GM21737 (cell line): ENCODE data around the gene CELF2.
"Not testable (repeated sequence)": the region's sequence is repeated elsewhere in the genome, so short reads cannot be mapped to it uniquely, and the experiment has no call there.

ENCODE experiments used
- ATAC-seq: cut with Tn5 transposase; IDR thresholded peaks from one replicate; pipeline ENCODE4 v1.9.1; 2021; ENCODE audit warnings: mild to moderate bottlenecking, moderate library complexity; ENCODE audit not compliant: unreplicated experiment

Gene CELF2

DNA sequence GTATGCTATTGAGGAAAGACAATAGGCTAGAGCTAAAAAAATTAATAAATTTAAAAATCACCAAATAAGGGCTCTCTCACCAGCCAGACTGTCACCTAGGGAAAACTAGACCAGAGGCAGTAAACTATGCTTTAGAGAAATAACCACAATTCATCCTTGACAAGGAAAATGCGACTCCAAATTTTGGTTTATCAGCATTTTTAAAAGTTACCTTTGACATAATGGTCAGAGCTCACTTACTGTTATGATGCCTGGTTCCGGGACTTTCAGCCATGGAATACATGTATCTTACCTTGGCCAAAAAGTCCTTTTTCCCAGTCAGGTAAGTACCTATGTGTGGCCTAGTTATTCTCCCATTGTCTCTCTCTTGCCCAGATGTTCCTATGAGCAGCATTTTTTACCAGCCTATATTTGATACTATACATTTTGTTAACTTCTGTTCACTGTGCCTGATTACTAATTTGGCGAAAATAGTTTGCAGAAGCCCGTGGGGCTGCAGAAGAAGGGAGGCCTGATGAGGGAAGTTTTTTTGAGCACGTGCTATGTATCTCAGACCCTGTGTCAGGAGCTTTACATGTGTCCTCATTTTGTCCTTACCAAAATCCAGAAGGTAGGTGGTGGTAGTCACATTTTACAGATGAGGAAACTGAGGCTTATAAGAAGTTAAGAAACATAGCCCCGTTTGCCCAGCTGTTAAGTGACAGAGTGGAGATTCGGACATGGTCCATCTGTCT lies 149.7 kb downstream of the CELF2 start:
- ATAC-seq = no peak

GRCh38 chr10:11168423-11169090 lies 150.9 kb downstream of the CELF2 start:
- no peak for ATAC-seq

GRCh38 chr10:11169976-11170375 lies 152.3 kb downstream of the CELF2 start:
- no peak for ATAC-seq

DNA sequence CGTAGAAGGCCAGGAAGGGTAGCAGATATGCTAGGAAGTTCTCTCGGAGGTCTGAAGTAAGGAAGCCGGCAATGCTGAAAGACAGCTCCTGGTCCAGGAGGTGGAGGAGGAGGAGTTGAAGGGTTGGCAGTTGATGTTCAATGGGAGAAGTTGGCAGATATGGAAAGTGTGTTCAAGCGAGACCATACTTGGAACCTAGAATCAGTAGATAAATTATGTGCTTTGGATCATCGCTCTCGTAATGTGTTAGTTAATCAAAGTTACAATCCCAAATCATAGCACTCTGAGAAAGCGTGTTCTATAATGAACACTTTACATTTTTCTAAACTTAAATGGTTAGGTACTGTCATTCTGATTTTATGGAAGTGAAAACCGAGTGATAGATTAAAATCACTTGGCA lies 152.9 kb downstream of the CELF2 start:
- no peak for ATAC-seq

GRCh38 chr10:11170993-11171851 lies 153.6 kb downstream of the CELF2 start:
- ATAC-seq = no peak

GRCh38 chr10:11173042-11173441 lies 155.4 kb downstream of the CELF2 start:
- no peak for ATAC-seq

- ATAC-seq = peak; percentile 34
Measured at GRCh38 chr10:11175823-11176243, 158.2 kb downstream of the CELF2 start.

DNA sequence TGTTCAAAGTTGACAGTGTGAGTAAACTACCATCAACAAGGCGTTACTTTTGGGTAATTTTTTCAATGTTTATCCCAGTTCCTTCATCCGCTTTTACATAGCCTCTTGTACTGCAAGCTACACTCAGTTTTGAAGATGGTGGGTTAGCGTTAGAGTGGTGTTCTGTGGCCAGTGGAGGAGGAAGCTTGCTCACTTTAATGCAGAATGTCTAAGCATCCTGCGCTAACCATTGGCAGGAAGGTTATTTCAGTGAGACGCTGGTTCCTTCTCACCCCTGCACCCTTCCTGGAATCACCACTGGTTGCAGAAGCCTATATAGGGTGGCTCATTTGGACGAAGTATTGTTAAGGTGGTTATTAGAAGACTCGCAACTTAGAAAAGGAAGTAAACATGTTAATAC lies 159.1 kb downstream of the CELF2 start:
- ATAC-seq = no peak

DNA sequence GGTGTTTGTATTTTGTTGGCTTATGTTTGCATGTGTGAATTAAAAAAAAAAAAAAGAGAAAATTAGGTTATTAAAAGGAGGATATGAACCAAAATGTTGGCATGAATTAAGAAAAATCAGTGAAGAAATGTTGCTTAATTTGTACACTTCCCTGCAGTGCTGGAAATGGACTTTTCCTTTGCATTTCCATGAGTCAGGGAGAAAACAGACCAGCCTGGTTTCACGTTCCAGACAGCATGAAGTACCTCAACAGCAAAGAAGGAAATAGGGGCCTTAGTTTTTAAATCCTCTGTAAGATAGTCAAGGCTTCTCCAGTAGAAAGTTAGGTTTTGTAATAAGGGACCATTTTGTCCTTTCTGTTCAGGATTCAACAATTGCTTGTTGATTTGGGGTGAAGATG lies 159.7 kb downstream of the CELF2 start:
- ATAC-seq = no peak

DNA sequence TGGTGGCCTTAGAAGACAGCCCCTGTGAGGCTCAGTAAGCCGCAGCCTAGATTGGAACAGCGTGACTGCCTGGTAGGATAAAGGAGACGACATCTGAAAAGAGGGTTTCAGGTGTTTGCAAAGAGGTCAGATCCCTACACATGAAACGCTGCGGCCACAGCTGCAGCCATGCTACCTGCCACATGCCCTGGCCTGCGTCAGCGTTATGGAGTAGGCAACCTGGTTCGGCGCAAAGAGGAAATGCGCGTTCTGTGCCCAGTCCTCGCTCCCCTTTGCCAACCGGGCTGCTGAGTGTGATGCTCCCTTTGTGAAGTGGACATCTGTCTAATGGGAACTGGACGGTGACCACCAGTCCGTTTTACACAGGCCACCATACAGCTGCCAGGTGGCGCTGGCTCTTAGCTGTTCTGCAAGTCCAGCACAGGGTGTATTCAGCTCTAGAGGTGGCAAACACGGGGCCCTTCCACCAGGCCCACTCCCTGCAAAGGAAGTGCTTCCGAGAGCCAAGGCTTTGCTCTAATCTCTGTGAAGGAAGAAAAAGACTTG lies 160.3 kb downstream of the CELF2 start:
- peak; percentile 16 for ATAC-seq

DNA sequence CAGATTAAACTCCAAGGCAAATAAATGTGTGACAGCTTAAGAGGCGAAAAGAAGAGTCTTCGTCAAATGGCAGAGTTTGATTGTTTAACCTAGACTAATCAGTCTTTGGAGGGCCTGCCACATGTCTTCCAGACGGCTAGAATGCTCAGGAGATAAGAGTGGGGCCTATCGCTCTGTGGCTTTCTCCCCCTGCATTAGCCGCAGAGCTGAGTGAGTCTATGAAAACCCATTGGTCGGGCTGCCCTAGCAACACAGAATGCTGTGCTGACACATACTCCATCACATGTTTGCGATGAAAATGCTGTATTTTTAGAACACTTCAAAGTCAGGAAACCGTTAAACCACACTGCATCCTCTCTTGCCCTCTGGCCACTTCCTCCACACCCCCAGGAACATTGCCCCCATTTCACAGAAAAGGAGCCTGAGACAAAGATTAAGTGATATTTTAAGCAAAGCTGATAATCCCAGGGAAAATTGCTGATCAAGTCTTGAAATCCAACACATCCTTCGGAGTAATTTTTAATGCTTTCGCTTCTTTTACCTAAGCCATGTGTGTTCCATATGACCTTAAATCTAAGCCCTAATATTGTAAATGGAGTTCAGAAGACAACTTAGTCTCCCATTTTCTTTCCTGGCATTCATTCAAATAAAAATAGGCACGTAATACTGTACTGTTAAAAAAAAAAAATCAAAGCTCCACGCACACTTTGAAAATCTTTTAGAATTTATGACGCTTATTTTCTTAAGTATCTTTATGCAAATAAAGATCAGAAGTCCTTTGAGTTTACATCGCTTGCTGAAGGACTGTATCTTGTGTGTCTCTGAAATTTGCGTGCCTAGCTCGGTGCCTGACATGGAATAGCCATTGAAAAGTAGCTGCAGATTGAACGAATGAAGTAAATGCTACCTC lies 161.2 kb downstream of the CELF2 start:
- peak; percentile 72 for ATAC-seq

DNA sequence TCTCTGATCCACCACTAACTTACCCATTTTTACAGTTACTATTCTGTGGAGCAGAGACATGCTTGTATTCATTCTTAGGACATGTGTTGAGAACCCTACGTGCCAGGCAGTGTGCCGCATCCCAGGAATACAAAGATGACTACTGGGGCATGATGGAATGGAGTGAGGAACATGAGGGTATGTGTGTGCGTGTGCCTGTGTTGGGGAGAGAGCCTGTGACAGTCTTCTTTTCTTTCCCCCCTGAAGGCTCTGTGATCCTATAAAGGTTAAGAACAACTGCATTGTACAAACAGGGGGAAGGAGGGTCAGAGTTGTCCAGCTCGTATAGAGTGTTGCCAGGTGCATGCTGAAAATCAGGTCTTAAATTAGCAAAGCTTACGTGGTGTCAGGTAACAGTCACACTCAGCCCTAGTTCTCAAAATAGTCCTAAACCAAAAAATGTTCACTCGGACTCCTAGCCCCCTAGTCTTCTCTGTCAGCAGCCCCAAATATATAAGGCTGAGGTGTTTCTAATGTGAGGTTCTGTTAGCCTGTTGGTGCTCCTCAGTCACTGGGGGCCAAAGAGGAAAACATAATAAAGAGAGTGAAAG lies 161.9 kb downstream of the CELF2 start:
- no peak for ATAC-seq

- peak; percentile 22 for ATAC-seq
Measured at GRCh38 chr10:11180228-11180627, 162.6 kb downstream of the CELF2 start.

DNA sequence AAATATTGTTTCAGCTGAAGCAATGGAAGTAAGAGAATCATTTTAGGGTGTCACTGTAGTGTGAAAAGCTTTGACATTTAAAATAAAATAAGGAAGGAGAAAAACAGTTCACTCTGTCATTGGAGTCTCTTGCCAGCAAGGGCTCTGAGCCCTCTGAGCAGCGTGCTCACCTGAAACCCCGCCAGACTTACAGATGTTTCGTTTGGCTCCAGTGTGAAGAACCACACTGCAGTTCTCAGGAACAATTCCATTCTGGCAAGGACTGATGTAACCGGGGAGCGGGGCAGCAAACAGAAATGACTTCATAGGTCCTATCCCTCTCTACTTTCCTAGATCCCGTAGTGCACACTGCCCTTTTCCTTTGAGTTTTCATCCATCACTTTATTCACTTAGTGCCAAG lies 164.3 kb downstream of the CELF2 start:
- ATAC-seq = no peak

DNA sequence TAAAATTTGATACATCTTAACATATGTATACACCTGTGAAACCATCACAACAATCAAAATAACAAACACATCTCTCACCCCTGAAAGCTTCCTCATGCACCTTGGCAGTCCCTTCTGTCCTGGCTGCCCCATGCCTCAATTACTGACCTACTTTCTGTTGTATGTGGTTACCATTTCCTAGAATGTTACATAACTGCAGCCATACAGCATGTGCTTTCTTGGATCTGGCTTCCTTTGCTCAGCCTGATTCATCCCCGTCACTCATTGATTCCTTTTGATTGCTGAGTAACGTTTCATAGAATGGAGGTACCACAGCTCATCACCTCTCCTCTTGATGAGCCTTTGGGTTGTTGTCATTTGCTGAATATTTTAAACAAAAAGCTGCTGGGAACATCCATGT lies 165.3 kb downstream of the CELF2 start:
- no peak for ATAC-seq

DNA sequence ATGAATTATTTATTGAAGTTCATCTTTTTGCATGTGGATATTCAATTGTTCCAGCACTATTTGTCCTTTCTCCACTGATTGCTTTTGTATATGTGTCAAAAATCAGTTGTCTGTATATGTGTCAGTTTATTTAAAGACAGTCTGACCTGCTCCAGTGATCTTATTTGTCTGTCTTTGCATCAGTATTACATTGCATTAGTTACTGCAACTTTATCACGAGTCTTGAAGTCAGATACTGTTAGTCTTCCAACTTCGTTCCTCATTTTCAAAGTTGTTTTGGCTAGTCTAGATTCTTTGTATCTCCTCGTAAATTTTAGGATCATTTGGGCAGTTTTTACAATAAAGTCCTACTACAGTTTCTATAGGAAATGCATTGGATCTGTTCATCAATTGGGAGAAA lies 166.4 kb downstream of the CELF2 start:
- ATAC-seq = no peak

DNA sequence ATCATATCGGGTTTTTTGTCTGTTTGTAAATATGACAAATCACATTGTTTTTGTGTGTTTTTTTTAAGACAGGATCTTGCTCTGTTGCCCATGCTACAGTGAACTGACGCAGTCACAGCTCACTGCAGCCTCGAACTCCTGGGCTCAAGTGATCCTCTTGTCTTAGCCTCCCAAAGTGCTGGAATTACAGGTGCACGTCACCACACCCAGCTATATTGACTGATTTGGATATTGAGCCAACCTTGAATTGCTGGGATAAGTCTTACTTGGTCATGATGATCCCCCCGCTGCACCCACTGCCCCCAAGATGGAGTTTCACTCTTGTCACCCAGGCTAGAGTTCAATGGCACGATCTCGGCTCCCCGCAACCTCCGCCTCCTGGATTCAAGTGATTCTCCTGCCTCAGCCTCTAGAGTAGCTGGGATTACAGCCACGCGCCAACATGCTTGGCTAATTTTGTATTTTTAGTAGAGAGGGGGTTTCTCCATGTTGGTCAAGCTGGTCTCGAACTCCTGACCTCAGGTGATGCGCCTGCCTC lies 167.5 kb downstream of the CELF2 start:
- not testable (repeated sequence) for ATAC-seq

GRCh38 chr10:11186374-11186773 lies 168.7 kb downstream of the CELF2 start:
- ATAC-seq = no peak

DNA sequence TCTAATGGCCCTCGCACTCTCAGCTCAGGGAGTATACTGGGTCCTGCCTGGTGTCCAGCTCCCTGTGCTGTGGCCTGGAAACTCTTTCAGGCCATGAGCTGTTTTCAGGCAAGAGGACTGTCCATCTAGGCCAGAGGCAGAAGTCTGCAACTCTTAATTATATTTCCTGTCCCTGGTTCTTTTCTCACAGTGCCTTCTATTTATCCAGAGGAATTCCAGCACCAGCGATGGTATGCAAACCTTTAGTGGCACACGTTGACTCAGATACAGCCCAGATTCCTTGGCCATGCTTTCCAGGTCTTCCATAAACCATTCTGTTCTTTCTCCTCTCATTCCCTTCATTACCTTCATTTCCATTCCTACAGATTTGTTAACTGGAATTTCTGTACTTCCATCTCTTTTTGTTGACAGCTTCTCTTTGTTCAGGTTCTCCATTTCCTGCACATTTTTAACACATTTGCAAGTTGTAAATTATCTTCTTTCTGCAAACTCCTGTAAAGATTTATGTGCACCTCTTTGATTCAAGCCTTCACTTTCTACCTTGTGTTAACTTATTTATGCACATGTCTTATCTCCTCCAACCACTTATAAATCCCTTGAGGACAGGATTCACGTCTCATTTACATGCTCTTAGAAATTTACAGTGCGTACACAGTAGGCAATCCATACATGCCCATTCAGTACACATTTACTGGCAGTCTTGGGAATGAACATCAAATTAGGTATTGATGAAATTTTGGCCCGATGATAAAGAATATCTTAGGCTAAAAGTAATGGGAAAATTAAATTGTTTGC lies 172.1 kb downstream of the CELF2 start:
- no peak for ATAC-seq
